SK-N-SH (cell line): ENCODE data around the gene NTNG2.

Experiments
- CTCF ChIP-seq: fragments of 200-600 bp; sonication (generic); IDR thresholded peaks from 2 replicates; pipeline ENCODE4 v1.6.1; 2017; ENCODE audit warnings: antibody characterized with exemption, mild to moderate bottlenecking, moderate library complexity
- RXRA ChIP-seq: IDR thresholded peaks from 2 replicates; pipeline ENCODE4 v1.4.0; 2012; ENCODE audit warnings: low read depth, mild to moderate bottlenecking, borderline replicate concordance

GRCh38 chr9:132129535-132129934 lies 32.3 kb upstream of the NTNG2 start:
- TF ChIP-seq RXRA = no peak
- TF ChIP-seq CTCF = no peak
